ENCODE measurements around the gene PCYT2. TPM values are rescaled to one million over a fixed set of nuclear protein-coding genes. Genes with fewer than 3 reads are reported as not detected.

The PCYT2 gene
- total and polyA plus RNA-seq, 2 donors (not counting 1 experiment from before 2014, with no cell fraction given) = 33.4 to 34.9 TPM

GRCh38 chr17:81927653-81928543 is 16.7 kb upstream of the PCYT2 start, which contains the start of gene MAFG:
Gene MAFG, minus strand, starts transcription at chr17:81927735. Its CDS starts 4,550 bp downstream, at chr17:81923185.
- Histone ChIP-seq H3K36me3 (replicated peaks in 1 of 2; ENCODE audit: control extremely low read depth in 1 of 2, control insufficient read depth in 1 of 2, extremely low read depth in 1 of 2, insufficient read depth in 2 of 2, low read length in 1 of 2) (no peaks in the 10 kb centered on the region), H3K9me3 (ENCODE audit: control extremely low read depth in 1 of 3, control insufficient read depth in 2 of 3, insufficient read depth in 1 of 3, low read length in 2 of 3) (no peaks in the 10 kb centered on the region), H3K27me3 (replicated peaks in 1 of 4; ENCODE audit: control extremely low read depth in 1 of 4, control insufficient read depth in 3 of 4, insufficient read depth in 4 of 4, low read length in 3 of 4) (peaks cover 0 to 23% (median 9%) of the 10 kb centered on the region in 4 experiments), H3K27ac (ENCODE audit: low read length in 2 of 2) (peak within 1 kb of the TSS; percentile 26 to 85), H3K79me2 (ENCODE audit: control insufficient read depth, insufficient read depth, low read length) (peaks cover 38% of the 10 kb centered on the region), H3K4me3 (ENCODE audit: control extremely low read depth in 1 of 5, extremely low read depth in 1 of 5, insufficient read depth in 1 of 5, low read depth in 2 of 5, low read length in 4 of 5) (peak within 1 kb of the TSS; percentile 40 to 78 (median 65)), H3K4me2 (replicated peaks; ENCODE audit: low read depth, low read length, poor library complexity, severe bottlenecking) (peak within 1 kb of the TSS; percentile 91), H2AFZ (ENCODE audit: insufficient read depth, low read depth, low read length, poor library complexity, severe bottlenecking) (peak within 1 kb of the TSS; percentile 87), H4K20me1 (ENCODE audit: control insufficient read depth, insufficient read depth, low read length, poor library complexity, severe bottlenecking) (peaks cover 35% of the 10 kb centered on the region), H3K9ac (ENCODE audit: low read length) (peak within 1 kb of the TSS; percentile 66), H3K4me1 (ENCODE audit: control insufficient read depth in 2 of 2, insufficient read depth in 2 of 2, low read length in 2 of 2) (peaks cover 26 to 35% of the 10 kb centered on the region in 2 donors)
- peak within 1 kb of the TSS; percentile 87 for H3K4me3 Mint-ChIP-seq
- WGBS (ENCODE audit: insufficient coverage) = 1% methylated on average over 94 of the region's 98 CpGs
- ATAC-seq (ENCODE audit: low read depth) (peak; percentile 71), DNase-seq (peak; percentile 97)
- ChIA-PET POLR2A (interaction anchor here (0.6 to 1.5 kb wide), 5 partner anchors 8 to 56 kb away, joined by 3 to 8 read pairs (median 3); partner anchors contain the start of gene SIRT7), CTCF (interaction anchor here (0.5 to 3.5 kb wide), 8 partner anchors 8 to 148 kb away, joined by 3 to 16 read pairs (median 3); no protein-coding TSS in a partner anchor)
- intact Hi-C loops (cut with micrococcal nuclease) = loop anchor here (1.0 to 5.0 kb wide), 6 partner anchors 9 to 96 kb away; partner anchors contain the start of genes ALYREF, ANAPC11, ARHGDIA and ASPSCR1
- H3K9me3 Mint-ChIP-seq (ENCODE audit: insufficient read depth) = no peaks in the 10 kb centered on the region
- H3K27me3 Mint-ChIP-seq = peaks cover 10% of the 10 kb centered on the region
- peaks cover 22% of the 10 kb centered on the region for H3K4me1 Mint-ChIP-seq
- TF ChIP-seq CTCF (IDR thresholded peaks at IDR 0.05) = peak; percentile 52
- TF ChIP-seq EZH2 (IDR thresholded peaks at IDR 0.05; ENCODE audit: borderline replicate concordance, insufficient read depth, low read depth, low read length, poor library complexity, severe bottlenecking) = no peak
- H3K27ac Mint-ChIP-seq = peak within 1 kb of the TSS; percentile 86
